GM12865 (cell line): ENCODE data around the gene RALGPS1.

Experiments
- DNase-seq: peaks from one replicate; pipeline ENCODE4 v3.0.0; 2010; ENCODE audit warnings: low read depth
- H3K4me3 ChIP-seq: 2 replicates; pipeline ENCODE4 v1.5.1; 2011; ENCODE audit warnings: mild to moderate bottlenecking, low read depth, low read length, control low read depth
- TF ChIP-seq, protein P1 (sequence below): IDR thresholded peaks from 2 replicates; pipeline ENCODE4 v1.5.1; 2011; ENCODE audit warnings: low read length, control low read depth, low read depth, inconsistent platforms; ENCODE audit not compliant: insufficient read depth; ENCODE audit errors: missing control alignments

RALGPS1 gene

DNA sequence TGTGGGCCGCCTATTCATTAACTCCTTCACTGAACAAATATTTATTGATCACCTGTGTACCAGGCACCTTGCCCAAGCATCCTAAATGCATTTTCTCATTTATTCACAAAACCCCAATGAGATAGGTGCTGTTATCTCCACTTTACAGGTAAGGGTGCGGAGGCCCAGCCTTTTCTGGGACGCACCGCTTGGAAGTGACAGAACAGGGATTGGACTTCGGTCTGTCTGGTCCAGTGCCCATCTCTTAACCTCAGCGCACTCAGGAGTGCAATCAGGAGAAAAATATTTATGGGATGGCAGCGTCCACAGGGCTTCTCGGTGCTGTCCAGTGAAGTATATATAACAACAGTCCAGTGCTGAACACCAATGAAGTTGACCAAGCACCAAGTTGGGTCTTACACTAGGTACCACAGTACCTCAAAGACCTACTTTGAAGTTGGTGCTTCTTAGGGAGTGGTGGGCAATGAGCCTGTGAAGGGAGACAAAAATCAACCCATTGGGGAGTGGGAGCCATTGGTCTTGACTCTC lies 331.1 kb downstream of the RALGPS1 start:
- TF ChIP-seq, protein P1, sequence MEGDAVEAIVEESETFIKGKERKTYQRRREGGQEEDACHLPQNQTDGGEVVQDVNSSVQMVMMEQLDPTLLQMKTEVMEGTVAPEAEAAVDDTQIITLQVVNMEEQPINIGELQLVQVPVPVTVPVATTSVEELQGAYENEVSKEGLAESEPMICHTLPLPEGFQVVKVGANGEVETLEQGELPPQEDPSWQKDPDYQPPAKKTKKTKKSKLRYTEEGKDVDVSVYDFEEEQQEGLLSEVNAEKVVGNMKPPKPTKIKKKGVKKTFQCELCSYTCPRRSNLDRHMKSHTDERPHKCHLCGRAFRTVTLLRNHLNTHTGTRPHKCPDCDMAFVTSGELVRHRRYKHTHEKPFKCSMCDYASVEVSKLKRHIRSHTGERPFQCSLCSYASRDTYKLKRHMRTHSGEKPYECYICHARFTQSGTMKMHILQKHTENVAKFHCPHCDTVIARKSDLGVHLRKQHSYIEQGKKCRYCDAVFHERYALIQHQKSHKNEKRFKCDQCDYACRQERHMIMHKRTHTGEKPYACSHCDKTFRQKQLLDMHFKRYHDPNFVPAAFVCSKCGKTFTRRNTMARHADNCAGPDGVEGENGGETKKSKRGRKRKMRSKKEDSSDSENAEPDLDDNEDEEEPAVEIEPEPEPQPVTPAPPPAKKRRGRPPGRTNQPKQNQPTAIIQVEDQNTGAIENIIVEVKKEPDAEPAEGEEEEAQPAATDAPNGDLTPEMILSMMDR, result no peak
- peak overlapping the region; percentile 79 for H3K4me3 ChIP-seq
- DNase-seq, result no peak

GRCh38 chr9:127248241-127248640 lies 333.7 kb downstream of the RALGPS1 start:
- no peak overlapping the region for H3K4me3 ChIP-seq
- DNase-seq, result no peak
- TF ChIP-seq, protein P1, result no peak

DNA sequence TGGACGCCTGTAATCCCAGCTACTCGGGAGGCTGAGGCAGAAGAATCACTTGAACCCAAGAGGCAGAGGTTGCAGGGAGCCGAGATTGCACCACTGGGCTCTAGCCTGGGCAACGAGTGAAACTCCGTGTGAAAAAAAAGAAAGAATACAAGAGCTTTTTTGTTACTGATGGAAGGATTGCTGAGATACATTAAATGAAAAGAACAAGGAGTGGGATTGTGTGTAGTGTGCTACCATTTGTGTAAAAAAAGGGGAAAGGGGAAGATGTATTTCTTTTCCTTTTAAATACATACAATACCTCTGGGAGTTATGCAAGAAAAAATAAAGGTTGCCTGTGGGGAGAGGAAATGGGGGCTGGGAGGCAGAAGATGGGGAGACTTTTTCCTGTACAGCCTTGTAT lies 335.3 kb downstream of the RALGPS1 start:
- DNase-seq, result no peak
- TF ChIP-seq, protein P1, result no peak
- no peak overlapping the region for H3K4me3 ChIP-seq

- no peak for DNase-seq
- TF ChIP-seq, protein P1, result no peak
- no peak overlapping the region for H3K4me3 ChIP-seq
Measured at GRCh38 chr9:127250896-127251391, 336.4 kb downstream of the RALGPS1 start.

GRCh38 chr9:127252410-127253318 lies 338.1 kb downstream of the RALGPS1 start:
- no peak for DNase-seq
- TF ChIP-seq, protein P1, result no peak

GRCh38 chr9:127253446-127253845 lies 338.9 kb downstream of the RALGPS1 start:
- no peak for DNase-seq
- TF ChIP-seq, protein P1, result no peak
- no peak overlapping the region for H3K4me3 ChIP-seq

More at GRCh38 chr9:127252410-127253318, 338.1 kb downstream of the RALGPS1 start:
- H3K4me3 ChIP-seq, result no peak overlapping the region
